Astrocyte (in vitro differentiated cells and primary cell): ENCODE measurements around the gene CARM1.

ENCODE experiments used
- EZH2 ChIP-seq: IDR thresholded peaks from 2 replicates; pipeline ENCODE4 v1.6.1; 2012; ENCODE audit warnings: mild to moderate bottlenecking, low read length, inconsistent platforms; ENCODE audit not compliant: insufficient read depth
- TF ChIP-seq, protein P1 (sequence below): IDR thresholded peaks from 2 replicates; pipeline ENCODE4 v1.5.1; 2011; ENCODE audit warnings: low read depth, mild to moderate bottlenecking, inconsistent platforms, low read length, moderate library complexity; ENCODE audit not compliant: insufficient read depth

DNA sequence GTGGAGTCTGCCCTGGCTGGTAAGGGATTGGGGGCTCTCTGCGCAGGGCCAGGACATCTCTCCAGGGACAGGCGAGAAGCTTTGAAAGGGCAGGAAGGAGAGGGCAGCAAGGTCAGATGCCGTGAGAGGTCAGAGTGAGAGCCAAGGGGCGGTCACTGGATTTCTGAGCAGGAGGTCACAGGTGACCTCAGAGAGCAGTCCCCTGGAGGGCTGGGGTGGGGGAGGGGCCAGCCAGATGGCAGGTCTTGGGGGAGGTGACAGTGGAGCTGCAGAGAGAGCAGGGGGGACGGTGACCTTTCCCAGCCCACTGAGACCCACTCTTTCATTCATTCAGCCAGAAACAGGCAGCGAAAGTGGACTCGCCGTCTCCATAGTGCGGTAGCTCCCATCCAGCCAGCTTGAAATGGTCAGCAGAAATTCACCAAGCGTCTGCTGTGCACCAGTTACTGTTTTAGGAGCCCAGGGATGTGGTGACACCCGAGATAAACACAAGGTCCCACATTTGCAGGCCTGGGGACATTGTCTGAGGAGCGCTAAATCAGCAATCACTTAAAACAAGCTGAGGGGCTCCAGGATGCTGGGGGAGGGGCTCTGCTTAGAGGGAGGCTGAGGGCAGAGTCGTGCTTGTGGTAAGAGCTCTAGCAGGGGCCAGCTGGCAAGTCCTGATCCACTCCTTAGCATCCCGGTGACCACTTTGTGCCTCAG lies 10.2 kb downstream of the CARM1 start:
- TF ChIP-seq, protein P1, sequence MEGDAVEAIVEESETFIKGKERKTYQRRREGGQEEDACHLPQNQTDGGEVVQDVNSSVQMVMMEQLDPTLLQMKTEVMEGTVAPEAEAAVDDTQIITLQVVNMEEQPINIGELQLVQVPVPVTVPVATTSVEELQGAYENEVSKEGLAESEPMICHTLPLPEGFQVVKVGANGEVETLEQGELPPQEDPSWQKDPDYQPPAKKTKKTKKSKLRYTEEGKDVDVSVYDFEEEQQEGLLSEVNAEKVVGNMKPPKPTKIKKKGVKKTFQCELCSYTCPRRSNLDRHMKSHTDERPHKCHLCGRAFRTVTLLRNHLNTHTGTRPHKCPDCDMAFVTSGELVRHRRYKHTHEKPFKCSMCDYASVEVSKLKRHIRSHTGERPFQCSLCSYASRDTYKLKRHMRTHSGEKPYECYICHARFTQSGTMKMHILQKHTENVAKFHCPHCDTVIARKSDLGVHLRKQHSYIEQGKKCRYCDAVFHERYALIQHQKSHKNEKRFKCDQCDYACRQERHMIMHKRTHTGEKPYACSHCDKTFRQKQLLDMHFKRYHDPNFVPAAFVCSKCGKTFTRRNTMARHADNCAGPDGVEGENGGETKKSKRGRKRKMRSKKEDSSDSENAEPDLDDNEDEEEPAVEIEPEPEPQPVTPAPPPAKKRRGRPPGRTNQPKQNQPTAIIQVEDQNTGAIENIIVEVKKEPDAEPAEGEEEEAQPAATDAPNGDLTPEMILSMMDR = no peak
- TF ChIP-seq EZH2 = no peak
